Stimulated activated CD4-positive, alpha-beta T cell treated with anti-CD3 and anti-CD28 coated beads, Interleukin-4, amount 100 ng/mL, for 48 hours (primary cell): Measurements from ENCODE around the gene TCF12.

ENCODE experiments used
- DNase-seq, 2 donors: peaks; one replicate each; pipeline ENCODE4 v3.0.0-alpha.2; 2020; ENCODE audit warnings: low read depth in 2 of 2

TCF12 gene

DNA sequence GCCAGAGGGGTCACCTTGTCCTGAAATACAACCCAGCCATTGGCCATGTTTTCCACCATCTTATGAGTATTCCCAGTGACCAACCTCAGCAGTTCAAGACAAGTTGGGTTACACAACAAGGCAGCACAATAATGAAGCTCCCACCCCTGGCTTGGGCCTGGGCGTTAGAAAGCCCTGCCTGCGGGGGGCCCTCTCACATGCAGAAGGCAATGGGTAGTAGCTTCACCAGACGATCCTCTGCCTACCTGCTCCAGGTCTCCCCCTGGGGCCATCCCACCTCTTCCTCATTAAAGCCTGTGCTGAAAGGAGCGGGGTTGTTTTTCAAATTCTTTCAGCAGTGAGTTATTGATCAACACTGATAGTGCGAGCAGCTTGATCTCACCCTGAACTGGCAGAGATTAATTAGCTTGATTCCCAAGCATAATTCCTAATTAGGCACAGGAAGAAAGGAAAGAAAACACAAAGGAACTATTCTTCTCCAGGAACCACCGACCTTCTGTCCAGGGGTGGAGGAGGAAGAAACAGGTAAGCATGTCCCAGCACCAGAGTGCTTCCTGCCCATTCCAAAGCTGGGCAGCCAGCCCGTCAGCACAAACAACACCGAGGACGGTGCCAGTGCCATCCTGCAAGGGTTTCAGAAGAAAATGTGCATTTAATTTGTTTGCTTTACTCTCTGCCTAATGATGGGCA lies 378.2 kb downstream of the TCF12 start:
- DNase-seq, result no peak

DNA sequence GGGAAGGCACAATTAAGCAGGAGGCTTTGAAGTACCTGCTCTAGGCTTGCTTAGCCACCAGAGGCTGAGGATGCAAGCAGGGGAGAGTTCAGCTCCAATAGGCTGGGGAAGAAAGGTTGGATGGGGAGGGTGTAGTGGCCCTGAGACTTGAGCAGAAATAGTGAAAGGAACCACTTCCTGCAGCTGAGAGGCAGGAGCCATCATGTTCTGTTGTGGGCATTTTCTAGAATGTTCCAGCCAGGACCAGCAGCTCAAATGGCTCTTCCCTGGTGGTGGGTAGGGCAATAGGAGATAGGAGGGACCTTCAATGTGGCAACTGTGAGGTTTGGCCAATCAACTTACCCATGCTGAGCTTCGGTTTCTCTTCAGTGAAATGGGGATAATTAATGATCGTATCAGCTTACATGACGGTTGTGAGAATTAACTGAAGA lies 378.7 kb downstream of the TCF12 start:
- no peak for DNase-seq

GRCh38 chr15:57297630-57298029 lies 379.2 kb downstream of the TCF12 start:
- no peak for DNase-seq

- no peak for DNase-seq
These were observed 379.8 kb downstream of the TCF12 start for GRCh38 chr15:57298204-57298603.

DNA sequence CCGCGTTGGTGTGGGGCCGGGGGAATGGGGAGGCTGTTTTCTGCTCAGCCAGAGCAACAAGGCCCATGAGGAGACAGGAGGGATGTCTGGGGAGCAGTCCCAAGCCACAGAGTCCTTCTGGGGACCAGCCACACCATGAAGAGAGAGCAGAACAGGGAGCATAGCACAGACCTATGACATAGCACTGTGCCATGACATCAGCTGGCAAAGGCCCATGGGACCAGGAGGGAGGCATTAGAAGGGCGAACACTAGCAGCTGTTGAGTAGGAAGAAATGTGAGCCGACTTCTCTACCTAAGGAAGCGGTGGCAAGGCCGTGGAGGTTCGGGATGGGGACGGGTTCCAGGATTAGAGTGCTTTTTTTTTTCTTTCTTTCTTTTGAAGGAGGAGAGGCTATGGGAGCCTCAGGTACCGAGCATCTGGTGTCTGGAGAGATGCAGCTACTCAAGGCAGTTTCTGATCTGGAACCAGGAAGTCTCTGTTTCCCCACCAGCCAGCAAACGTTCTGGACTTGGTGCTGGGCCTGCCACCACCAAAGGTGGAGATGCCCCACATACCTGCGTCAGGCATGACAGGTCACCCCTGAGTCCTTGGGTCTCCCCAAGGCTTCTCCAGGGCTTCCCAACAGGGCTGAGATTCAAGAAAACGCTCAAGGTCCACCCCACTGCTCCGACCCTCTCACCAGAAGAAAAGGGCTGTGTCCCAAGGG lies 380.6 kb downstream of the TCF12 start:
- DNase-seq, result no peak

GRCh38 chr15:57301307-57301706 lies 382.9 kb downstream of the TCF12 start:
- DNase-seq, result no peak

DNA sequence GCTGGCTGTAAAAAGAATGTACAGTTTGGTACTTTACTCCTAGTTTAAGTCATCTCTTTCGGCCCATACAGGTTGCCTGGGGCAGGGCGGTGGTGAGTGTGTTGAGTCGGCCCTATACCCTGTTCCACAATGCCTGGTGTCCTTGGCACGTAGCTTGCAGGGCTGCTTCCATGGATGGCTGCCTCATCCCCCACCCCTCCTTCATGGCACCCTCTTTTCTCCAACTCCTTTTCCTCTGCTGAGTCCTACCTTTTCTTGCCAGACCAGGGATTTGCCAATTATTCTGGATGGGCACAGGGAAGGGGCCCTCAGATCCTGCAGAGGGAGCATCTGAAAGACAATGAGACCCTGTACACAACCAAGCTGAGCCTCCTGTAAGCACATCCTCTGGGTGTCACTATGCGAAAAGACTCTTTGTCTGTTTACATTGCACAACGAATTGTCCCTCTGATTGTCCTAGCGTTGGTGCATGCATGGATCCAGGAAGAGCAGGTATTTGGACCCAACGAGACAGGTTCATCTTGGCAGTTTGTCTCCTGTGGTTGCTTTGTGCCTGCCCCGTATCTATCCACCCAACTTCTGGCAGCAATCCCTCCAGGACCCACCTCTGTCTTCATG lies 384.3 kb downstream of the TCF12 start:
- no peak for DNase-seq

- no peak for DNase-seq
These were observed 386.6 kb downstream of the TCF12 start for GRCh38 chr15:57305009-57305408.

- DNase-seq, result peak; percentile 82 to 91
These were observed 387.9 kb downstream of the TCF12 start for GRCh38 chr15:57306161-57306943.

DNA sequence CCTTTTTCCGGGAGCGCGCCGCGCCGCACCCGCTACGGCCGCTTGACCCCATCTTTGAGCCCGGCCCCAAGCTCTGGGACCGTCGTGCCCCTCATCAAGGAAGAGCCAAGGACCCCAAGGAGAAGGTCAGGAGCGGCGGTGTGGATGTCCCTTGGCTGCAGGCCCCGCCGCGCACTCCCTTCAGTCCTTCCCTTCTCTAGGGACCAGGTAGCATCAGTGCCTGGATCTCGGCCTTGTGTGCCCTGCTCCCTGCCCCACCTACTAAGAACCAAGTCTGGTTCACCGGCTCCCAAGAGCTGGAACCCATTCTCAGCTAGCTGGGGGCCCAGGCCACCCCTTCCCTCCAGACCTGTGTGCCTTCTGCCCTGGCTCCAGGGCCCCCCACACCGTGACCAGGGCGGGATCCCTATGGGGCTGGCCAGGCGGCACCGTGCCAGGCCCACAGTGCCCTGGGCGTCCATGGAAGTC lies 388.5 kb downstream of the TCF12 start:
- DNase-seq, result no peak

DNA sequence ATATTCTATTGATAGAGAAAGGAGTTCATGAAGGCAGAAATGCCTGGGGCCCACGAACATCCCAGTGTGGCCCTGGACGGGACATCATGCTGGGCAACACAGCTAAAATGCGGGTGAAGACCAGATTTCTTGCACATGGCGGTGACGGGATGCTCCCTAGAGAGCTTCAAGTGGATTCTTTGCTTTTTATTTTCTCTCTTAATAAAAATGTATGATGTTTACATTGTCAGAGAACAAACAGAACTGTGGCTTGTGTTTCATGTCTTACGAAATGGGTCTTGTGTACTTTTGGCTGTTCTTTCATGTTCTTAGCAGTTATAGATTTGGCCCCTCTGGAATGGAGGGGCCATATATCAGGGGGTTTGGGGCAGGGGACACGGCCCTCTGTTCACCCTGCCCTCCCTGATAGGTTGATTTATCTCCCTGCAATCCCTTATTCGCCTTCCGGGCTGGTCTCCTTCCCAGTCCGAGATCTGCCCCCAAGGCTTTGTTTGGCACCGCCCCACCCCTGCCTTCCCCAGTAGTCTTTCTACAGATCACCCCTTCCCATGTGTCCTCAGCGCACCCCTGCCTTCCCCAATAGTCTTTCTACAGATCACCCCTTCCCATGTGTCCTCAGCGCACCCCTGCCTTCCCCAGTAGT lies 389.2 kb downstream of the TCF12 start:
- DNase-seq, result no peak

DNA sequence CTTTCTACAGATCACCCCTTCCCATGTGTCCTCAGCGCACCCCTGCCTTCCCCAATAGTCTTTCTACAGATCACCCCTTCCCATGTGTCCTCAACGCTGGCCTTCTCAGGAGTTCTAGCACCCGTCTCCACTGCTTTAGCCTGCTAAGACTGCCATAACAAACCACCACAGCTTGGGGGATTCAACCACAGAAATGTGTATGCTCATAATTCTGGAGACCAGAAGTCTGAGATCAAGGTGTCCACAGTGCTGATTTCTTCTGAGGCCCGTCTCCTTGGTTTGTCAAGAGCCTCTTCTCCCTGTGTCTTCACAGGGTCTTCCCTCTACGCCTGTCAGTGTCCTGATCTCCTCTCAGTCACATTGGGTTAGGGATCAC lies 389.7 kb downstream of the TCF12 start:
- DNase-seq, result no peak

DNA sequence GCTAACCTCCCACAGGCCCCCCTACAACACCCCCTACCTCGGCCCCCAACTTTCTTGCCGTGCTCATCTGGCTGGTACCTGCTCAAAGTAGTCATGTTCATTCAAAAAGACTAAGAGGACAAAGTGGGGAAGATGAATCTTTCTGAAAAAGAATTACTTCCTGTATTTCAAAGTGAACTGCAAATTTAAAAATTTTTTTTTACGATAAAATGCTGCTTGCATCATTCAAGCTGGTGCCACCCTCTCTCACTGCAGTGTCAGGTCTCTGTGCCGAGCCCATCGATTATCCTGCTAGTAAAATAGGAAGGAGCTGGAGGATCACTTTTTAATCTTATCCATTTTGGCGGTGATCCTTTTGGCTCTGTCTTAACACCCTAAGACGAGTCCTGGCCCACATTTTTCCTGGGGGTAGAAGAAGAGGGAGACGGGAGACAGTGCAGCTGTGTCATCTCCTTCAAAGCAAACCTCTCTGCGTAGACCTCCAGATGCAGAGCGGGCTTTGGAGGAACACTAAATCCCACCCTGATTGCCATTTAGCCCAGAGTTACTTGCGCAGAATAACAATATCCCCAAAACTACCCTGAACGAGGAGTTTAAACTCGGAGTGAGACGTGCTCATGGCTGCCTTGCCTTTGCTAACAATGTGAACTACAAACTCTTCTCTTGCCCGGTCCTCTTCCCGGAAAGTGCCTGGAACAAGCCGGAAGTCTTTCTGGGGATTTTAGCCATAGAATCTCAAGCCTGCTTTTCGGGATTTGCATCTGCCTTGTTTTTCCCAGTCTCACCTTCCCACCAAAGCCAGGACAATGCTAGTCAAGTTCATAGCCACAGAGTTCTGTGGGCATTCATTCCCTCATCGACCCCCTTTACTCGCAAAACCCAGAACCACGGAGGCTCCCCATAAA lies 391.7 kb downstream of the TCF12 start:
- DNase-seq, result no peak

DNA sequence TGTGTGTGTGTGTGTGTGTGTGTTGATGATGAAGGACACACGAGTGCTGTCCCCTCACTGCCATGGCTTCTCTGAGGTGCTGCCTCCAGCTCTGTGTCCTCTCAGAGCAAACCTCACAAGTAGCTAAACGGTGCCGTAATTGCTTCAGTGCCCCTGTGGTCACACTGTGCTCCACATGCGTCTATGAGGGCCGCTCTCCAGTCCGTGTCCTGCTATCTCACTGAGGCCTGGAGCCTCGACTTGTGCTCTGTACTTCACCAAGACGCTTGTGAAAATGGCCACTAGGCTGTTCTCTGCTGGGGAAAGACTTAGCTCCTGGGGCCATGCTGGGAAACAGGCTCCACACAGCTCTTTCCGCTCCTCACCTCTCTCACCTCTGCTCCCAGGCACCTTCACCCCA lies 392.4 kb downstream of the TCF12 start:
- DNase-seq, result no peak

DNA sequence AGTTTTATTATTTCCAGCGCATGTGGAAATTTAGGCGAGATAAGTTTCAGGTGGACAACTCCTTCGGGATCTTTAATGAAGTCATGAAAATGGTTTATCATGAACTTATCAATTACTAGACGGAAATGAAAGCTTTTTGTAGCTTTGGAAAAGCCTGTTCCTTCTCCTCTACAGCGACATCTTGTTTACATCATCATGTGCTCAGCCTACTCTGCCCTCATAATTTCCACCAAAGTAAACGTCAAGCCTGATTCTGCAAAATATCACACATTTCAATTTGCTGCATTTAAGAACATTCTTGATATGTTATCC lies 393.5 kb downstream of the TCF12 start:
- no peak for DNase-seq

GRCh38 chr15:57312318-57313133 lies 394.1 kb downstream of the TCF12 start:
- DNase-seq, result no peak

GRCh38 chr15:57313134-57313483 lies 394.7 kb downstream of the TCF12 start:
- DNase-seq, result no peak

DNA sequence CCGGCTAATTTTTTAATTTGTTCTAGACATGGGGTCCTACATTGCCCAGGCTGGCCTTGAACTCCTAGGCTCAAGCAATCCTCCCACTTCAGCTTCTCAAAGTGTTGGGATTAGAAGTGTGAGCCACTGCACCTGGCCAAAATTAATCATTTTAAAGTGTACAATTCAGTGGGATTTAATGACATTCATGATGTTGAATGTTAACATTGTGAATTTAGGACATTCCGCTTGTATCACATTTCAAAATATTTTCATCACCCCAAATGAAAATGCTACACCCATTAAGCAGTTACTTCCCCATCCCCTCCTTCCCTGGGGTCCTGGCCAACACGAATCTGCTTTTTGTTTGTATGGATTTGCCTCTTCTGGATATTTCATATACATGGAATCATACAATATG lies 395.8 kb downstream of the TCF12 start:
- DNase-seq, result no peak

DNA sequence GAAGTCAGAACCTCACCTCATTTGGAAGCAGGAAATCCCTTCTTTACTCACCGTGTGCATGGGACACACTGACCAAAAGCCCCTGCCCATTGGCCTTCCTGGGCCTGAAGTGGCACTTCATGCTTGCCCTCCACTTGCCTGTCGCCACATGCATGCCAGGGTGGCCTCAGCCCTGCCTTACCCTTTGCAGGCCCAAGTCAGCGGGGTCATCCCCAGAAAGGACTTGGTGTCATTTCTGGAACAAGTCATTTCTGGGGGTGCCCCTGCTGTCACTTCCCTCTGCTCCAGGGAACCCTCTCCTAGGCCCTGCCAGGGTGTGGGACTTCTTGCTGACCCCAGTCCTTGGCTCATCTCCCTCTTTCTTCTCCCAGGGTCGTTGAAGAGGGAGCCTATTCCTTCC lies 398.0 kb downstream of the TCF12 start:
- DNase-seq, result no peak
